Measurements from ENCODE around the gene ECHS1. TPM values are rescaled to one million over a fixed set of nuclear protein-coding genes. Genes with fewer than 3 reads are reported as not detected.
"Not testable (repeated sequence)": the region's sequence is repeated elsewhere in the genome, so short reads cannot be mapped to it uniquely, and the experiment has no call there.

ECHS1 gene
- total RNA-seq, 6 experiments from 2014 or later: 105 to 137 (median 114) TPM

- Mint-ChIP-seq H3K9me3 (no peaks in the 10 kb centered on the region), H3K27me3 (ENCODE audit: insufficient read depth) (no peaks in the 10 kb centered on the region; the same call in 1 of the 2 replicates), H3K36me3 (ENCODE audit: low read depth) (0 out of 2 replicates have a peak, but pooled peaks cover under 1% of the 10 kb centered on the region), H3K4me1 (ENCODE audit: low read depth) (peaks cover 6% of the 10 kb centered on the region), H3K27ac (no peak overlapping the region), H3K4me3 (no peak overlapping the region)
- no peak for DNase-seq
- TF ChIP-seq, protein P1, sequence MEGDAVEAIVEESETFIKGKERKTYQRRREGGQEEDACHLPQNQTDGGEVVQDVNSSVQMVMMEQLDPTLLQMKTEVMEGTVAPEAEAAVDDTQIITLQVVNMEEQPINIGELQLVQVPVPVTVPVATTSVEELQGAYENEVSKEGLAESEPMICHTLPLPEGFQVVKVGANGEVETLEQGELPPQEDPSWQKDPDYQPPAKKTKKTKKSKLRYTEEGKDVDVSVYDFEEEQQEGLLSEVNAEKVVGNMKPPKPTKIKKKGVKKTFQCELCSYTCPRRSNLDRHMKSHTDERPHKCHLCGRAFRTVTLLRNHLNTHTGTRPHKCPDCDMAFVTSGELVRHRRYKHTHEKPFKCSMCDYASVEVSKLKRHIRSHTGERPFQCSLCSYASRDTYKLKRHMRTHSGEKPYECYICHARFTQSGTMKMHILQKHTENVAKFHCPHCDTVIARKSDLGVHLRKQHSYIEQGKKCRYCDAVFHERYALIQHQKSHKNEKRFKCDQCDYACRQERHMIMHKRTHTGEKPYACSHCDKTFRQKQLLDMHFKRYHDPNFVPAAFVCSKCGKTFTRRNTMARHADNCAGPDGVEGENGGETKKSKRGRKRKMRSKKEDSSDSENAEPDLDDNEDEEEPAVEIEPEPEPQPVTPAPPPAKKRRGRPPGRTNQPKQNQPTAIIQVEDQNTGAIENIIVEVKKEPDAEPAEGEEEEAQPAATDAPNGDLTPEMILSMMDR (IDR thresholded peaks at IDR 0.05): no peak
Measured at GRCh38 chr10:133375357-133376115, 2.4 kb upstream of the ECHS1 start.

GRCh38 chr10:133372507-133372906 lies 647 bp downstream of the ECHS1 start:
- TF ChIP-seq, protein P1 (IDR thresholded peaks at IDR 0.05): no peak
- H3K27ac Mint-ChIP-seq: no peak overlapping the region
- no peaks in the 10 kb centered on the region for H3K9me3 Mint-ChIP-seq
- H3K27me3 Mint-ChIP-seq (ENCODE audit: insufficient read depth): no peaks in the 10 kb centered on the region; the same call in 1 of the 2 replicates
- DNase-seq: no peak
- peak overlapping the region; percentile 62 for H3K4me3 Mint-ChIP-seq
- peaks cover 12% of the 10 kb centered on the region; the same call in 1 of the 2 replicates for H3K36me3 Mint-ChIP-seq (ENCODE audit: low read depth)
- peaks cover 6% of the 10 kb centered on the region for H3K4me1 Mint-ChIP-seq (ENCODE audit: low read depth)

DNA sequence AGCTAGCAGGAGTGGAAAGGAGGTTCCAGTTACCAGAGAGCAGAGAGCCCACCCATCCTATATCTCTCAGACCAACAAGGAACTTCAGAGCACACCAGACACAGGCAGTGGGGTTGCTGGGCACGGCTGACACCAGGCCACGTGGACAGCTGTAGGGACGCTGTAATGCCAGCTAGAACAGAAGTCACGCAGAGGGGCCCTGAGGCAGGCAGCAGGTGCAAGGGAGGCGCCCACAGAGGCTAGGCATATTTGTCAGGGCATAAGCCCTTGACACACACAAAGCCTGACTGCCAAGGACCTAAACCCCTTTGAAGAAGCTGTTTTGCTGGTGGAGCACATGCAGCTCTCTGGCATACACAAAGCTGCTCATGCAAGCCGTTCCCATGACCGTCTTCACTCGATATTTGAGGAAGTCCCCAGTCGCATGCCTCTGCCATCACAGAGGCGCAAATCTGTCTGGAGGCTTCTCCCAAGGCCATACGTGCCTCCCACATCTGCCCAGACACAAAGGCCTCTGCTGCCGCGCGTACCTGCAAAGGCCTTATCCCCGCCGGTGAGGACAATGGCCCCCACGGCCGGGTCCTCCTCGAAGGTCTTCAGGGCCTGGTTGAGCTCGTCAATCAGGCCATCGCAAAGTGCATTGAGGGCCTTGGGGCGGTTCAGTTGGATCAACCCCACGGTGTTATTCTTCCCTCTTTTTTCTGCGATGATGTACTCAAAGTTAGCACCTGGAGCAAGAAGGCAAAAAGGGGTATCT lies 2.9 kb downstream of the ECHS1 start:
- Mint-ChIP-seq H3K27me3 (ENCODE audit: insufficient read depth) (no peaks in the 10 kb centered on the region; the same call in 1 of the 2 replicates), H3K36me3 (ENCODE audit: low read depth) (peaks cover 12% of the 10 kb centered on the region; the same call in 1 of the 2 replicates), H3K9me3 (no peaks in the 10 kb centered on the region), H3K4me1 (ENCODE audit: low read depth) (peaks cover 6% of the 10 kb centered on the region), H3K4me3 (no peak overlapping the region), H3K27ac (no peak overlapping the region)
- DNase-seq: no peak
- TF ChIP-seq, protein P1 (IDR thresholded peaks at IDR 0.05): no peak

DNA sequence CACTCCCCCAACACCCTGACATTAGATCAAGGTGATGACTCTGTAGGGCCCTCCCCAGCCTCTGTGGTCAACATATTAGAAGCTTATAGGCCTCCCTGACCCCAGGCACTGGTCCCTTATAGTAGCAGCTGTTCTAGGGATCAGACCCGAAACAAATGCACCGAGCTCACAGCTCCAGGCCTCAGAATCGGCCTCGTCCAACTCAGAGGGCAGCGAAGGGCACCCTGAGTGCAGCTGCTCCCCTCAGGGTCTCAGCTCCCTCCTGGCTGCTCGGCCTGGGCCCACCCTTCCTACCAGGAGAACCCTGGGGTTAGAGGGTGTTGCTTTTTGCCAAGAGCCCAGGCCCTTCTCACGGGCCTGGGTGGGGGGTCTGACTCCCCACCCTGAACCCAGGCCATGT lies 5.0 kb downstream of the ECHS1 start:
- H3K27ac Mint-ChIP-seq: no peak overlapping the region
- peaks cover 22% of the 10 kb centered on the region; the same call in 1 of the 2 replicates for H3K36me3 Mint-ChIP-seq (ENCODE audit: low read depth)
- TF ChIP-seq, protein P1 (IDR thresholded peaks at IDR 0.05): no peak
- DNase-seq: no peak
- H3K4me3 Mint-ChIP-seq: no peak overlapping the region
- no peaks in the 10 kb centered on the region for H3K9me3 Mint-ChIP-seq
- no peaks in the 10 kb centered on the region; the same call in 1 of the 2 replicates for H3K27me3 Mint-ChIP-seq (ENCODE audit: insufficient read depth)
- H3K4me1 Mint-ChIP-seq (ENCODE audit: low read depth): no peaks in the 10 kb centered on the region

- H3K9me3 Mint-ChIP-seq; DNase-seq; H3K4me1 Mint-ChIP-seq (ENCODE audit: low read depth); H3K27me3 Mint-ChIP-seq (ENCODE audit: insufficient read depth); H3K4me3 Mint-ChIP-seq; H3K27ac Mint-ChIP-seq: not testable (repeated sequence)
- H3K36me3 Mint-ChIP-seq (ENCODE audit: low read depth): peaks cover 29% of the 10 kb centered on the region
Measured at GRCh38 chr10:133367461-133367860, 5.7 kb downstream of the ECHS1 start.

DNA sequence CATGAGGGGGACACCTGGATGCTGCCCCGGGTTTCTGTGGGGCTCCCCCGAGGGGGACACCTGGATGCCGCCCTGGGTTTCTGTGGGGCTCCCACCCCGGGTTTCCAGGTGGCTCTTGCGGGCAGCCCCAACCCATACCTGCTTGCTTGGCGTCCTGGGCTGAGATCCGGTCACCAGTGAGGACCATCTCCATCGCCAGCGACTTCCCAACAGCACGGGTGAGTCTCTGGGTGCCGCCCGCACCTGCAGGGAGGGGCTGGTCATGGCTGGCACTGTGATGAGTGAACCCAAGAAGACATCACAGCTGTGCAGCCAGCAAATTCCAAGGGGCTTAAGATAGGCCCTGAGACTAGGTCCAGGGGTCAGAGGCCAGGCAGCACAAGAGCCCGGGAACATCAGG lies 6.4 kb downstream of the ECHS1 start:
- DNase-seq: no peak
- no peak overlapping the region for H3K4me3 Mint-ChIP-seq
- no peaks in the 10 kb centered on the region for H3K9me3 Mint-ChIP-seq
- TF ChIP-seq, protein P1 (IDR thresholded peaks at IDR 0.05): no peak
- peaks cover 36% of the 10 kb centered on the region for H3K36me3 Mint-ChIP-seq (ENCODE audit: low read depth)
- H3K4me1 Mint-ChIP-seq (ENCODE audit: low read depth): no peaks in the 10 kb centered on the region
- H3K27ac Mint-ChIP-seq: no peak overlapping the region
- H3K27me3 Mint-ChIP-seq (ENCODE audit: insufficient read depth): peaks cover 2% of the 10 kb centered on the region
